Mucosa of stomach (tissue), 1 donor: ENCODE data around the gene PABPN1.

Source experiments
- H3K27me3 ChIP-seq: one replicate; pipeline ENCODE4 v1.7.0; 2013; ENCODE audit warnings: mild to moderate bottlenecking, low read length; ENCODE audit not compliant: control insufficient read depth, insufficient read depth
- H3K36me3 ChIP-seq: one replicate; pipeline ENCODE4 v1.7.0; 2013; ENCODE audit warnings: low read length; ENCODE audit not compliant: control insufficient read depth, insufficient read depth
- H3K4me1 ChIP-seq: one replicate; pipeline ENCODE4 v1.7.0; 2013; ENCODE audit warnings: mild to moderate bottlenecking, low read length; ENCODE audit not compliant: control insufficient read depth, insufficient read depth
- H3K4me3 ChIP-seq: one replicate; pipeline ENCODE4 v1.7.0; 2013; ENCODE audit warnings: low read length
- H3K9ac ChIP-seq: one replicate; pipeline ENCODE4 v1.7.0; 2013; ENCODE audit warnings: mild to moderate bottlenecking, low read length, moderate library complexity
- H3K9me3 ChIP-seq: one replicate; pipeline ENCODE4 v1.7.0; 2013; ENCODE audit warnings: mild to moderate bottlenecking, low read length, moderate library complexity; ENCODE audit not compliant: control insufficient read depth
- donor health status: Pancreatic carcinoma.

The PABPN1 gene

GRCh38 chr14:23307146-23307530 is 14.1 kb upstream of the PABPN1 start:
- peak overlapping the region; percentile 97 for H3K9ac ChIP-seq
- no peaks in the 10 kb centered on the region for H3K36me3 ChIP-seq
- H3K4me1 ChIP-seq: peaks cover 37% of the 10 kb centered on the region
- peak overlapping the region; percentile 94 for H3K4me3 ChIP-seq
- no peaks in the 10 kb centered on the region for H3K9me3 ChIP-seq
- H3K27me3 ChIP-seq: no peaks in the 10 kb centered on the region

GRCh38 chr14:23307687-23308644 is 13.3 kb upstream of the PABPN1 start:
- H3K36me3 ChIP-seq: no peaks in the 10 kb centered on the region

GRCh38 chr14:23308721-23309445 is 12.4 kb upstream of the PABPN1 start:
- Histone ChIP-seq H3K4me3 (no peak overlapping the region), H3K36me3 (no peaks in the 10 kb centered on the region), H3K9me3 (no peaks in the 10 kb centered on the region), H3K27me3 (no peaks in the 10 kb centered on the region), H3K4me1 (peaks cover 37% of the 10 kb centered on the region), H3K9ac (peak overlapping the region; percentile 45)

More at GRCh38 chr14:23307687-23308644, 13.3 kb upstream of the PABPN1 start:
- peak overlapping the region; percentile 94 for H3K4me3 ChIP-seq
- H3K9ac ChIP-seq: peak overlapping the region; percentile 97
- H3K4me1 ChIP-seq: peaks cover 37% of the 10 kb centered on the region
- H3K27me3 ChIP-seq: no peaks in the 10 kb centered on the region
- H3K9me3 ChIP-seq: no peaks in the 10 kb centered on the region

- no peaks in the 10 kb centered on the region for H3K9me3 ChIP-seq
- peaks cover 37% of the 10 kb centered on the region for H3K4me1 ChIP-seq
- H3K36me3 ChIP-seq: no peaks in the 10 kb centered on the region
- no peak overlapping the region for H3K4me3 ChIP-seq
- no peak overlapping the region for H3K9ac ChIP-seq
- no peaks in the 10 kb centered on the region for H3K27me3 ChIP-seq
Measured at GRCh38 chr14:23310546-23310945, 10.7 kb upstream of the PABPN1 start.

GRCh38 chr14:23316300-23316699 is 5.0 kb upstream of the PABPN1 start:
- Histone ChIP-seq H3K27me3 (no peaks in the 10 kb centered on the region), H3K4me1 (peaks cover 9% of the 10 kb centered on the region), H3K36me3 (no peaks in the 10 kb centered on the region), H3K9me3 (no peaks in the 10 kb centered on the region), H3K4me3 (no peak overlapping the region), H3K9ac (no peak overlapping the region)

GRCh38 chr14:23319746-23320583 is 1.3 kb upstream of the PABPN1 start:
- H3K4me3 ChIP-seq: no peak overlapping the region
- H3K36me3 ChIP-seq: peaks cover 14% of the 10 kb centered on the region
- H3K9me3 ChIP-seq: no peaks in the 10 kb centered on the region
- H3K27me3 ChIP-seq: no peaks in the 10 kb centered on the region
- peaks cover 20% of the 10 kb centered on the region for H3K4me1 ChIP-seq
- peak overlapping the region; percentile 58 for H3K9ac ChIP-seq

- H3K4me3 ChIP-seq: peak overlapping the region; percentile 90
- H3K9ac ChIP-seq: peak overlapping the region; percentile 90
- peaks cover 15% of the 10 kb centered on the region for H3K36me3 ChIP-seq
Measured at GRCh38 chr14:23321572-23322547, 603 bp downstream of the PABPN1 start.

GRCh38 chr14:23322568-23323517 is 1.6 kb downstream of the PABPN1 start:
- peak overlapping the region; percentile 90 for H3K4me3 ChIP-seq
- no peaks in the 10 kb centered on the region for H3K9me3 ChIP-seq
- peak overlapping the region; percentile 90 for H3K9ac ChIP-seq
- no peaks in the 10 kb centered on the region for H3K27me3 ChIP-seq
- peaks cover 20% of the 10 kb centered on the region for H3K4me1 ChIP-seq
- peaks cover 15% of the 10 kb centered on the region for H3K36me3 ChIP-seq

More at GRCh38 chr14:23321572-23322547, 603 bp downstream of the PABPN1 start:
- H3K4me1 ChIP-seq: peaks cover 20% of the 10 kb centered on the region
- no peaks in the 10 kb centered on the region for H3K9me3 ChIP-seq
- no peaks in the 10 kb centered on the region for H3K27me3 ChIP-seq

GRCh38 chr14:23323838-23324454 is 2.7 kb downstream of the PABPN1 start:
- Histone ChIP-seq H3K4me1 (peaks cover 20% of the 10 kb centered on the region), H3K36me3 (peaks cover 15% of the 10 kb centered on the region), H3K27me3 (no peaks in the 10 kb centered on the region), H3K4me3 (no peak overlapping the region), H3K9me3 (no peaks in the 10 kb centered on the region), H3K9ac (no peak overlapping the region)

- no peak overlapping the region for H3K9ac ChIP-seq
- no peaks in the 10 kb centered on the region for H3K27me3 ChIP-seq
Measured at GRCh38 chr14:23324455-23324846, 3.2 kb downstream of the PABPN1 start.

More at GRCh38 chr14:23324455-23324846, 3.2 kb downstream of the PABPN1 start:
- Histone ChIP-seq H3K9me3 (no peaks in the 10 kb centered on the region), H3K4me1 (peaks cover 20% of the 10 kb centered on the region), H3K36me3 (peaks cover 15% of the 10 kb centered on the region), H3K4me3 (no peak overlapping the region)
